Measurements from ENCODE around the gene MITF. TPM values are rescaled to one million over a fixed set of nuclear protein-coding genes. Genes with fewer than 3 reads are reported as not detected.

The MITF gene
- total and polyA plus RNA-seq, 2 of the 4 experiments (the other 2 are of a cell fraction): 6.5 to 16.7 TPM

- Histone ChIP-seq H3K36me3 (ENCODE audit: control insufficient read depth, insufficient read depth, low read length) (0 out of 2 replicates have a peak, but pooled peaks cover 2% of the 10 kb centered on the region), H3K9me1 (ENCODE audit: insufficient read depth, low read length) (0 out of 2 replicates have a peak, but pooled peaks cover 2% of the 10 kb centered on the region), H3K4me1 (ENCODE audit: control insufficient read depth, insufficient read depth, low read length) (peaks cover 5% of the 10 kb centered on the region; the same call in 1 of the 2 replicates), H3K4ac (ENCODE audit: low read depth, low read length) (no peak overlapping the region), H3K14ac (replicated peaks; ENCODE audit: low read depth, low read length) (no peak overlapping the region), H3K9me3 (ENCODE audit: control insufficient read depth, insufficient read depth, low read length) (no peaks in the 10 kb centered on the region), H2BK15ac (ENCODE audit: low read depth, low read length) (no peak overlapping the region), H2BK120ac (ENCODE audit: low read depth, low read length) (no peak overlapping the region), H3K18ac (ENCODE audit: low read depth, low read length) (0 out of 2 replicates have a peak overlapping the region, but pooled peaks have one; percentile 17), H3K23ac (ENCODE audit: low read depth, low read length) (no peak overlapping the region), H2BK20ac (ENCODE audit: low read depth, low read length) (peak overlapping the region; percentile 23; the same call in 1 of the 2 replicates), H3K56ac (ENCODE audit: extremely low read depth, insufficient read depth, low read length) (no peak overlapping the region), H2AFZ (replicated peaks; ENCODE audit: low read length, poor library complexity) (no peak overlapping the region), H3K4me2 (ENCODE audit: low read depth, low read length) (no peak overlapping the region), H4K8ac (ENCODE audit: low read depth in 2 of 2, low read length in 2 of 2) (no peak overlapping the region), H2AK5ac (ENCODE audit: low read depth, low read length) (no peak overlapping the region), H3K27ac (ENCODE audit: insufficient read depth, low read length) (no peak overlapping the region), H3K79me1 (ENCODE audit: low read depth in 1 of 2, low read length in 2 of 2) (peaks cover 12 to 38% of the 10 kb centered on the region in 2 experiments), H3K9ac (ENCODE audit: low read depth, low read length) (no peak overlapping the region), H4K20me1 (ENCODE audit: insufficient read depth, low read length) (no peaks in the 10 kb centered on the region), H3K4me3 (ENCODE audit: insufficient read depth, low read depth, low read length) (no peak overlapping the region), H2AK9ac (replicated peaks; ENCODE audit: low read depth, low read length, poor library complexity) (no peak overlapping the region), H4K91ac (ENCODE audit: insufficient read depth, low read depth, low read length) (peak overlapping the region; percentile 19; the same call in 1 of the 2 replicates), H4K5ac (ENCODE audit: low read depth, low read length) (no peak overlapping the region; the same call in 1 of the 2 replicates), H3K27me3 (ENCODE audit: control insufficient read depth, insufficient read depth, low read length) (no peaks in the 10 kb centered on the region), H2BK5ac (ENCODE audit: low read depth, low read length, poor library complexity, severe bottlenecking) (no peak overlapping the region)
- BruUV-seq (replicated peaks): no TSS peak
- intact Hi-C loops (cut with micrococcal nuclease) (no loop called here), dilution Hi-C loops (cut with HindIII; ENCODE audit: low sequenced_read_pairs, unreplicated experiment) (no loop called here), in situ Hi-C loops (cut with MboI; ENCODE audit: low sequenced_read_pairs) (no loop called here)
- CTCF ChIA-PET: no interaction called here
- DNase-seq: no peak
- POLR2A ChIA-PET (ENCODE audit: unreplicated experiment): no interaction called here
- no peak for ATAC-seq (ENCODE audit: low read depth)
- WGBS, 2 experiments (ENCODE audit: extremely low coverage in 2 of 2, insufficient read length in 1 of 2): no CpG with 5 or more reads among the region's 4 CpGs
- no peak for TF ChIP-seq USF2 (IDR thresholded peaks at IDR 0.05; ENCODE audit: low read depth, low read length)
- TF ChIP-seq MAZ (IDR thresholded peaks at IDR 0.05; ENCODE audit: borderline replicate concordance, low read depth, low read length): no peak
- no peak for TF ChIP-seq FOS (IDR thresholded peaks at IDR 0.05; ENCODE audit: low read depth, low read length)
- TF ChIP-seq BHLHE40 (IDR thresholded peaks at IDR 0.05; ENCODE audit: low read depth, low read length): no peak
- no peak for TF ChIP-seq RCOR1 (IDR thresholded peaks at IDR 0.05; ENCODE audit: insufficient replicate concordance, low read length)
Measured at GRCh38 chr3:69893274-69893673, 154.0 kb downstream of the MITF start.

All from IMR-90 (cell line).